Esophagus squamous epithelium (tissue), 4 donors: ENCODE results near the gene THAP11.

Source experiments
- CTCF ChIP-seq, 6 experiments: fragments of 450-650 bp in 4 of 6; fragments of 200-600 bp in 2 of 6; sonication (generic) in 2 of 6; IDR thresholded peaks; one replicate each; pipeline ENCODE4 v1.5.1; 2016 to 2019; ENCODE audit warnings: antibody characterized with exemption in 6 of 6, mild to moderate bottlenecking in 4 of 6, moderate library complexity in 4 of 6
- POLR2A ChIP-seq, 4 donors: fragments of 450-650 bp; IDR thresholded peaks; one replicate each; pipeline ENCODE4 v1.6.1; 2017; ENCODE audit warnings: antibody characterized with exemption in 4 of 4, mild to moderate bottlenecking in 4 of 4, moderate library complexity in 3 of 4

- TF ChIP-seq POLR2A (IDR thresholded peaks at IDR 0.05) (no peak), CTCF (IDR thresholded peaks at IDR 0.05) (no peak)
Observed at GRCh38 chr16:67845291-67846062, 3.4 kb downstream of the THAP11 start.
